T-helper 2 cell treated with Interferon-gamma antibody and Interleukin-4, amounts not matched to agents 5 μg/mL and 100 μg/mL, for 36 hours (primary cell): ENCODE data around the gene MEIS1.
A peak's percentile ranks its signal among the peaks of the same experiment; 100 is the strongest.

Experiments
- DNase-seq: peaks from one replicate; pipeline ENCODE4 v3.0.0; 2021; ENCODE audit warnings: low spot score
- H3K27ac Mint-ChIP-seq: one replicate; pipeline ENCODE4 v1.8.0; 2021; ENCODE audit warnings: mild to moderate bottlenecking, mixed read lengths
- H3K27me3 Mint-ChIP-seq: one replicate; pipeline ENCODE4 v1.8.0; 2021; ENCODE audit warnings: low read depth, mixed read lengths
- H3K36me3 Mint-ChIP-seq: one replicate; pipeline ENCODE4 v1.8.0; 2021; ENCODE audit warnings: low read depth, mixed read lengths
- H3K4me1 Mint-ChIP-seq: one replicate; pipeline ENCODE4 v1.8.0; 2021; ENCODE audit warnings: low read depth, mixed read lengths
- H3K4me3 Mint-ChIP-seq: one replicate; pipeline ENCODE4 v1.8.0; 2022; ENCODE audit warnings: mild to moderate bottlenecking, moderate library complexity, mixed read lengths
- H3K9me3 Mint-ChIP-seq: one replicate; pipeline ENCODE4 v1.8.0; 2021; ENCODE audit warnings: mixed read lengths

Gene MEIS1

DNA sequence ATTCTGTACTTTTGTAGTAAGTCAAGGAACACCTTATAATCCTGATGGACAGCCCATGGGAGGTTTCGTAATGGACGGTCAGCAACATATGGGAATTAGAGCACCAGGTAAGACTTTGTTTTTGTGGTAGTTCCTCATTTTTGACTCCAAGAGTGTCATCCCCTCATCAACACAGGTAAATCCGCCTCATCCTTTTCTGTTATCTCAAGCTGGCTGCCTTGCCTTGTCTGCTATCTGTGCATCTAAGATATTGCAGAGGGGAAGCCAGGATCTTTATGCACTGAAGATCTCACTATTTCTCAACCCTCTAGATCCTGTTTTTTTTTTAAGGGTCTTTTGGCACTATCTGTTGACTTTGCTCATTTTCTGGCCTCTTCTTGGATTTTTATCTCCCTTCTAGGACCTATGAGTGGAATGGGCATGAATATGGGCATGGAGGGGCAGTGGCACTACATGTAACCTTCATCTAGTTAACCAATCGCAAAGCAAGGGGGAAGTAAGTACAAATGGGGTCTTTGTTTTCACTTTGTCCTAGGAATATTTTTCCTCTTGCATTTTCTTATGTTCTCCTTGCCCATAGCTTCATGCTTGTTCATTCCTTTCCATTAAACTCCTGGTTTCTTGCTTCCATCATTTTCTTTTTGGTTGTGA, 133.8 kb downstream of the MEIS1 start:
- no peak overlapping the region for H3K27ac Mint-ChIP-seq

DNA sequence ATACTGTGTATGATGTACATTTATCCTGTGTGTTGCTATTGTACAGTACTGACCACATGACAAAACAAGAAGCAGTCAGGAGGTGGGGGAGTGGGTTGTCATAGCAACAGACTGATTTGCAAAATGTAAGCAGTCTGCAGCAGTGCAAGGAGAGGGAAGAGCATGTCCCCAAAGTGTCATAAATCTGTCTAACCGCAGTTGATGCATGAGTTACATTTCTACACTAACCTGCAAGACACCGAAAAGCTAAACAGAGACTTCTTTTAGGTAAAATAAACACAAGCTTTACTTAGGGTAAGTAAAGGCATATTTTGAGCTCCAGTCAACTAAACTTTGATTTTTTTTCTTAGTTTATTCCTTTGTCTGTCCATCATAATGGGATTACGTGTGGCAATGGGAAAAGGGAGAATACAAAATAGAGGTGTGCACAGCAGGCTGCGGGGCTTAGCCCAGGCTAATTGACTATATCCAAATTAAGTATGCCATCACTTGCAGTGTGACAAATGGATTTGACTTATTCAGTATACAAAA, 134.5 kb downstream of the MEIS1 start:
- Mint-ChIP-seq H3K4me1 (no peaks in the 10 kb centered on the region), H3K27me3 (peaks cover 9% of the 10 kb centered on the region), H3K9me3 (no peaks in the 10 kb centered on the region), H3K27ac (no peak overlapping the region), H3K4me3 (no peak overlapping the region), H3K36me3 (no peaks in the 10 kb centered on the region)
- no peak for DNase-seq

More for the DNA sequence above, 133.8 kb downstream of the MEIS1 start:
- Mint-ChIP-seq H3K27me3 (peaks cover 4% of the 10 kb centered on the region), H3K9me3 (no peaks in the 10 kb centered on the region), H3K36me3 (no peaks in the 10 kb centered on the region), H3K4me3 (no peak overlapping the region), H3K4me1 (no peaks in the 10 kb centered on the region)
- DNase-seq: no peak

DNA sequence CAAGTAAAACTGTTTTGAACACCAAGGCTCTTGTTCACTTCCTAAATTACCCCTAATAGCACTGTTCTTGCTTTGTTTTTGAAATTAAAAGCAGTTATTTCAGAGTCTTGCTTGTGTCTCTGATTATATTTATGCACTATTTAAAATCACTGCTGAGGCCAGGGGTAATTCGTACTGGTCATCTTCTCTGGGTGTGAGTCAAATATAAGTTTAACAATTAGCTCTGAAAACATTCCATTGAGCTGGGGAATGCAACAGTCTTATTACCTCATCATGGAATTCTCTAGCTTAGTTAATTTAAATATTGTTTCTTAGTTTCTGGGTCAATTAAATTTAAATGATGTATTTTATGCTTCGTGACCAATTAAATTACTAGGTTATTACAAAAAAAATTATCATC, 135.0 kb downstream of the MEIS1 start:
- no peaks in the 10 kb centered on the region for H3K36me3 Mint-ChIP-seq
- H3K27ac Mint-ChIP-seq: no peak overlapping the region
- no peaks in the 10 kb centered on the region for H3K9me3 Mint-ChIP-seq
- no peaks in the 10 kb centered on the region for H3K4me1 Mint-ChIP-seq
- no peak for DNase-seq
- no peak overlapping the region for H3K4me3 Mint-ChIP-seq
- peaks cover 15% of the 10 kb centered on the region for H3K27me3 Mint-ChIP-seq

DNA sequence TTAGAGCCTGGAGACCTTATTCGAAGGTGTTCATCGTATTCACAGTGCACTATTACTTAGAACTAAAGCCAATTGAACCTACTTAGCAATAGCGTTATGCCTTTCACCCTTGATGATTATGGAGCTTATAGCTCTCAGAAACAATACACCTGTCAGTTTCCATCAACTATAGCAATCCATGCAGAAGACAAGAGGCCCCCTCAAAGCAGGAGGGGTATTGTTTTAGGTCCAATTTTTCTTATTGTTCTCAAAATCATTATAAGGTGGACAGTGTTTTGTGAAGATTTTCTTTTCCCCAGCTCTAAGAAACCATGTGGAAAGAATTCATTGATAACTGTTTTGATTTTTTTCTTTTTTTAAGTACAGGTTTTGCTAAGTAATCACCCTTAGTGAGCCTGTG, 135.5 kb downstream of the MEIS1 start:
- DNase-seq: no peak
- Mint-ChIP-seq H3K27ac (no peak overlapping the region), H3K36me3 (no peaks in the 10 kb centered on the region), H3K9me3 (no peaks in the 10 kb centered on the region), H3K27me3 (peaks cover 20% of the 10 kb centered on the region), H3K4me1 (no peaks in the 10 kb centered on the region), H3K4me3 (no peak overlapping the region)

DNA sequence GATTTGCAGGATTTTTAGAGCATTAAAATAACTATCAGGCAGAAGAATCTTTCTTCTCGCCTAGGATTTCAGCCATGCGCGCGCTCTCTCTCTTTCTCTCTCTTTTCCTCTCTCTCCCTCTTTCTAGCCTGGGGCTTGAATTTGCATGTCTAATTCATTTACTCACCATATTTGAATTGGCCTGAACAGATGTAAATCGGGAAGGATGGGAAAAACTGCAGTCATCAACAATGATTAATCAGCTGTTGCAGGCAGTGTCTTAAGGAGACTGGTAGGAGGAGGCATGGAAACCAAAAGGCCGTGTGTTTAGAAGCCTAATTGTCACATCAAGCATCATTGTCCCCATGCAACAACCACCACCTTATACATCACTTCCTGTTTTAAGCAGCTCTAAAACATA, 137.0 kb downstream of the MEIS1 start:
- H3K9me3 Mint-ChIP-seq: no peaks in the 10 kb centered on the region
- no peak for DNase-seq
- H3K27me3 Mint-ChIP-seq: peaks cover 28% of the 10 kb centered on the region
- no peak overlapping the region for H3K4me3 Mint-ChIP-seq
- no peak overlapping the region for H3K27ac Mint-ChIP-seq
- no peaks in the 10 kb centered on the region for H3K36me3 Mint-ChIP-seq
- no peaks in the 10 kb centered on the region for H3K4me1 Mint-ChIP-seq

DNA sequence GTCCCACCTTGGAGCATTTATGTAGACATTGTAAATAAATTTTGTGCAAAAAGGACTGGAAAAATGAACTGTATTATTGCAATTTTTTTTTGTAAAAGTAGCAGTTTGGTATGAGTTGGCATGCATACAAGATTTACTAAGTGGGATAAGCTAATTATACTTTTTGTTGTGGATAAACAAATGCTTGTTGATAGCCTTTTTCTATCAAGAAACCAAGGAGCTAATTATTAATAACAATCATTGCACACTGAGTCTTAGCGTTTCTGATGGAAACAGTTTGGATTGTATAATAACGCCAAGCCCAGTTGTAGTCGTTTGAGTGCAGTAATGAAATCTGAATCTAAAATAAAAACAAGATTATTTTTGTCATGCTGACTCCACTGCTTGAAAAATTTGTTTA, 137.5 kb downstream of the MEIS1 start:
- no peaks in the 10 kb centered on the region for H3K4me1 Mint-ChIP-seq
- no peaks in the 10 kb centered on the region for H3K9me3 Mint-ChIP-seq
- H3K4me3 Mint-ChIP-seq: no peak overlapping the region
- no peaks in the 10 kb centered on the region for H3K36me3 Mint-ChIP-seq
- H3K27me3 Mint-ChIP-seq: peaks cover 33% of the 10 kb centered on the region
- H3K27ac Mint-ChIP-seq: no peak overlapping the region
- DNase-seq: no peak

DNA sequence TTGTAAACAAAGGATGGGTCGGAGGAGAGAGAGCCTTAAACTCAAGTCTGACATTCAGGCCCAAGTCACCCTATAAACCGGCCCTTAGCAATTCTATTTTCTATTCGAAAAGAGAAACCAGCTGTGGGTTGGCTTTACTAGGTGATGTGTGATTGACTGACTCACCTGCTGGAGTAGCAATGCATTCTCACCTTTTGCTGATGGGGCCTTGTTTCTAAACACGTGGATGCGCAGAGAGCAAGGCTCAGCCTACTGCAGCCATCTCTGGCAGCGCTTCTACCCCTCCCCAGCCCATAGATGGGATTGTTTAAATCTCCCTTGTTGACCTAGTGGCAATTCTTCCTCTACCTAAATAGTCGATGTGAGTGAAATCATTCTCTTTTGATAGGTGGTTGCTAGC, 138.5 kb downstream of the MEIS1 start:
- Mint-ChIP-seq H3K9me3 (no peaks in the 10 kb centered on the region), H3K36me3 (no peaks in the 10 kb centered on the region), H3K4me3 (no peak overlapping the region), H3K4me1 (no peaks in the 10 kb centered on the region), H3K27ac (no peak overlapping the region), H3K27me3 (peaks cover 43% of the 10 kb centered on the region)
- DNase-seq: no peak

DNA sequence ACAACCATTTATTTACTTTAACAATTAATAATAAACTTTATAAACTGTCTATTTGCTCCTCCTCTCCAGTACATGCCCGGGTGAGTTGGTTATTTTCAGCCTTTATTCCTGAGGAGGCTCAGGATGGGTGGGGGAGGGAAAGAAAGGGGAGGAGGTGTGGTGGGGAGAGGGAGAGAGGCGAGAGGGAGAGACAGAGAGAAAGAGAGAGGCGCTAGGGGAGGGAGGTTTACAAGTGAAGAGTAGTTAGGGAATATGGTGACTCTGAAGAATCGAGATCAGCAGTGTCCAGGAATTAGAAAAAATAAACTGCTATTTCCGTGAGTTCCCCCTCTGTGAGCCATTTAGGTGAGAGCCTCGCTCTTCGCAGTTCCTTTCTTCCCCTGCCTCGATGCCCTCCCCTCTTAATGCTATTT, 138.9 kb downstream of the MEIS1 start:
- H3K27me3 Mint-ChIP-seq: peaks cover 47% of the 10 kb centered on the region

DNA sequence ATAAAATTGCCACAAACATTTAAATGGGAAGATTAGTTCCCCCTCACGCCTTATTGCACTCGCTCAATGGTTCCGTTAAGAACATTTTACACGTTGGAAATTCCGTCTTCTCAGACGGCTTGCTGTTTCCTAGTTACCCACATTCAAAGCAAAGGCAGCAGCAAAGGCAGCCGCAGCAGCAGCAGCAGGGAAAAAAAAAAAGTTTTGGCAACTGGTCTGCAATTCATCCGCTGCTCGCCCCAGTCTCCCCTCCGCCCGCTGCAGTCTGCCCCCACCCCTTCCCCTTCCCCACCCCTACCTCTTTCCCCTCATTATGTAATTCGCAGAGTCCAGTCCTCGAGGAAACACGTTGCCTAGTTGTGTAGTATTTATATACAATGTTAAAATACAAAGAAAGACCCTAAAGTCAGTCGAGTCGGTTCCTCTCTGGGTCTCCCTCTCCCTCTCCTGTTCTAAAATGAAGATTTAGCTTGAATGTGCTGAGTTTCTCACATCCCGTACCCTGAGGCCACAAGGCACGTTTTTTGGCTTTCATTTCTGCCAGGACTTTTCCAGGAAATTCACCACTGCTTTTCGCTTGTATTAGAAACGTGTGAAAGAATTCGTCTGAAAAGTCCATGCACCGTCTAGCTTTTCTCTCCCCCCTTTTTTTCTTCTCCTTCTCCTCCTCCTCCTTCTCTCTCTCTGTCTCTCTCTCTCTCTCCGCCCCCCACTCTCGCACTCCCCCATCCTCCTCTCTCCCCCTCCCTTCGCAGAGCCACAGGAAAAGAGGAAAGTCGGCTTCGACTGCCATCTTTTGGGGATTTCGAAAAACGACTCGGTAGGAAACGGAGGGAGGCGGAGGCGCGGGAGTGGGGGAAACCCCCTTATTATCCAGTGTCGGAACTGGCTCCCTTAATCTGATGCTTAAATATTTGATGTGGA, 140.0 kb downstream of the MEIS1 start:
- H3K27me3 Mint-ChIP-seq: peaks cover 57% of the 10 kb centered on the region
- no peak overlapping the region for H3K4me3 Mint-ChIP-seq
- H3K9me3 Mint-ChIP-seq: no peaks in the 10 kb centered on the region
- H3K36me3 Mint-ChIP-seq: no peaks in the 10 kb centered on the region
- H3K27ac Mint-ChIP-seq: no peak overlapping the region
- H3K4me1 Mint-ChIP-seq: no peaks in the 10 kb centered on the region
- DNase-seq: no peak

More for the DNA sequence above, 138.9 kb downstream of the MEIS1 start:
- Mint-ChIP-seq H3K36me3 (no peaks in the 10 kb centered on the region), H3K4me1 (no peaks in the 10 kb centered on the region), H3K27ac (no peak overlapping the region), H3K9me3 (no peaks in the 10 kb centered on the region), H3K4me3 (no peak overlapping the region)
- DNase-seq: no peak

DNA sequence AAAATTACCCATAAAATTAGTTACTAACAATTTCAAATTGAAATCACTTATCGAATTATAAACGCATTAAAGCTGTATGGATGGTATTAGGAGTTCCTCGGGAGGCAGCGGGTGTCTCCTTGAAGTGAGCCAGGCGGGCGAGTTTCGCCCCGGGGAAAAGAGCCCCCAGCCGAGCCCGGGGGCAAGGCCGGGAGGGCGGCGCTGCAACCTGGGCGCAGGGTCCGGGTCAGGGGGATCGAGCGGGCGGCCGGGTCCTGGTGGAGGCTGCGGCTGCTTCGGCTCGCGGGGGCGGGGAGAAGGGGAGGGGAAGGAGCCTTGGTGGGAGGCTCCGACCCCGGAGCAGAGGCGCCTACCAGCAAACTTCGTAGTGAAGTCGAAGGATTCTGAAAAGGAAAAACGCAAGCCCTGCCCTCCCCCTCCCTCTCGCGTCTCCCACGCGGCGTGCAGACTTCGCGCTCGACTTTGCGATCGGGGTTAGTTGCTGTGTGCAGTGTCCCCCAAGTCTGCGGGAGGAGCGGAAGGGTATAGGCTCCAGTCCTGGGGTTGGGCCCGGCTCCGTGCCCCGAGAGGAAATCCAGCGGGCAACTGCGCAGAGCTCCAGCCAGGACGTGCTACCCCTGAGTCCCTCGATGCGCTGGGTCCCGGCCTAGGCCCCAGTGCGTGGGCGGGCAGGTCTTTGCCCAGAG, 140.8 kb downstream of the MEIS1 start:
- Mint-ChIP-seq H3K9me3 (no peaks in the 10 kb centered on the region), H3K4me1 (no peaks in the 10 kb centered on the region), H3K27me3 (peaks cover 65% of the 10 kb centered on the region), H3K36me3 (no peaks in the 10 kb centered on the region), H3K4me3 (no peak overlapping the region), H3K27ac (no peak overlapping the region)
- no peak for DNase-seq

DNA sequence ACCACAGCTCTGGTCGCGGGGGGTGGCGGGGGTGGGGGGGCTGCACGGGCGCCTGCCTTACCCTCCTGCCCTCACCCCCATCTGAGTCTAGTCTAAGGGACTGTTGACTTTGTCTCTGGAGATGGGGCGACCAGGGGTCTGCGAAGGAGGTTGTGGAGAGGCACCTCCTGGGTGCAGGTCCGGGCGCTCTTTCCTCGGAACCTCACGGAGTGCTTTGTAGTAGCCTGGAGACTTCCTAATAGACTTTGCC, 141.3 kb downstream of the MEIS1 start:
- Mint-ChIP-seq H3K9me3 (no peaks in the 10 kb centered on the region), H3K27ac (no peak overlapping the region), H3K27me3 (peaks cover 69% of the 10 kb centered on the region), H3K36me3 (no peaks in the 10 kb centered on the region), H3K4me3 (no peak overlapping the region), H3K4me1 (peaks cover 2% of the 10 kb centered on the region)
- no peak for DNase-seq

DNA sequence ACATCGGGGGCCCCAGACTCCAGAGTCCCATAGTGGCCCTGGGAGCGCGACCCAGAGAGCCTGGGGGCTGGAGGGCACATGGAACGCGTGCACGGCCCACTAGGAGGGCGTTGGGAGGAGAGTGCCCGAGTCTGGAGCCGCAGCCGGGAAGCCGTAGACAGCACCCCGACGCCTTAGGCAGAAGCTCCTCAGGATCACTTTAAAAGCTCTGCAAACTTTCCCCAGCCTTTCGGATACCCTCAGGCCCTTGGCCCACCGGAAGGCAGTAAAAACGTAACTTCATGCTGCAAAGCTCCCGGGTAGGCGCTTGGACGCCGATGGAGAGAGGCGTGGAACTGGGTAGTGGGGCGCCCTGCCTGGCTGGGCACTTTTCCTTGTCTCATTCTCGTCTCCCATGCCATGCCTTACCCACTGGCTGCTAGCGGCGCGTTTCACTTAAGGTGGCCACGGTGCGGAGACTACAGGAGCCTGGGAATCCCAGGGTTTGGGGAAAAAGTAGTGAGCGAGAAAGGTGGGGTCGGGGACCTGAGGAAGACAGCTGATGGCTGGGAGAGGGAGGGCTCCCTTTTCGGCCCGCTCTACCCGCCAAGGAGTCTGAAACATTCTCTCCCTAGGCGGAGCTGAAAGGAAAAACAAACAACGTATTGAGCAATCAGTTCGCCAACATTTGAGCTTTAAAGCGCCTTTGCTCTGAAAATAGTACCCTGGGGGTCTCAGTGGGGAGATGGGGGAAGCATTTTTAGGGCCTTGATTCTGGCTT, 141.8 kb downstream of the MEIS1 start:
- H3K27ac Mint-ChIP-seq: no peak overlapping the region
- H3K36me3 Mint-ChIP-seq: no peaks in the 10 kb centered on the region
- H3K9me3 Mint-ChIP-seq: no peaks in the 10 kb centered on the region
- no peak overlapping the region for H3K4me3 Mint-ChIP-seq
- peaks cover 69% of the 10 kb centered on the region for H3K27me3 Mint-ChIP-seq
- no peak for DNase-seq
- peaks cover 2% of the 10 kb centered on the region for H3K4me1 Mint-ChIP-seq

DNA sequence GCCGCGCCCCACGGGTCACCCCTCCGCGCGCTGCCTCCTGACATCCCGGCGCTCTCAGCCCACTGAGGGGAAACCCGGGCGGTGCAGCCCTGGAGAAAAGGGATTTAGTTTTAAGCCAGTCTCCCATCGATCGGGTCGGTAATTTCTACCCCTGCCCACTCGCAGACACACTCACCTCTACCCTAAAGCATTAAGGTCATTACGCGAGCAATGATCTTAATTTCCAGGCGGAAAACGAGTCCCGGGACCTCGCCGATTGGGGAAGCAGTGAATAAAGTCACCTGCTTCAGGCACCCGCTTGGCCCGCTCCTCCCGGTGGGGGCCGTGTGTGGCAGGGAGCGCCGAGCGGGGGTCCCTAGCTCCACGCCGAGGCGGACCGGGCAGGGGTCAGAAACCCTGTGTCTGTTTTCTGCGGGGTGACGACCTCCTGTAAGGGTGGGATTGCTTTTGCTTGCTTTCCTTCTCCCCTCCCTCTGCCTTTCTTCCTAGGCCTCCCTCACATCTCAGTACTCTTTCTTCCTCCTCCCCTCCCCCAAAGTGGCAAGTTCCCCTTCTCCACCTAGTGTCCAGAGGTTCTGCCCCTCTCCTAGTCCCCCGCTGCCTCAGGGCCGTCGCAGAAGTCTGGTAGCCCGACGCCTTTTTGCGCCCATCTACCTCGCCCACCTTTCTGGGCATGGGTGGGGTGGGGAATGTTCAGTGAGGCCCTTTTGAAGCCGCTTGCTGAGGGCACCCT, 142.6 kb downstream of the MEIS1 start:
- Mint-ChIP-seq H3K4me1 (peaks cover 2% of the 10 kb centered on the region), H3K36me3 (no peaks in the 10 kb centered on the region), H3K4me3 (no peak overlapping the region), H3K27me3 (peaks cover 69% of the 10 kb centered on the region), H3K9me3 (no peaks in the 10 kb centered on the region), H3K27ac (peak overlapping the region; percentile 41)
- no peak for DNase-seq
